Measurements from ENCODE around the gene RNF157.

RNF157 gene

DNA sequence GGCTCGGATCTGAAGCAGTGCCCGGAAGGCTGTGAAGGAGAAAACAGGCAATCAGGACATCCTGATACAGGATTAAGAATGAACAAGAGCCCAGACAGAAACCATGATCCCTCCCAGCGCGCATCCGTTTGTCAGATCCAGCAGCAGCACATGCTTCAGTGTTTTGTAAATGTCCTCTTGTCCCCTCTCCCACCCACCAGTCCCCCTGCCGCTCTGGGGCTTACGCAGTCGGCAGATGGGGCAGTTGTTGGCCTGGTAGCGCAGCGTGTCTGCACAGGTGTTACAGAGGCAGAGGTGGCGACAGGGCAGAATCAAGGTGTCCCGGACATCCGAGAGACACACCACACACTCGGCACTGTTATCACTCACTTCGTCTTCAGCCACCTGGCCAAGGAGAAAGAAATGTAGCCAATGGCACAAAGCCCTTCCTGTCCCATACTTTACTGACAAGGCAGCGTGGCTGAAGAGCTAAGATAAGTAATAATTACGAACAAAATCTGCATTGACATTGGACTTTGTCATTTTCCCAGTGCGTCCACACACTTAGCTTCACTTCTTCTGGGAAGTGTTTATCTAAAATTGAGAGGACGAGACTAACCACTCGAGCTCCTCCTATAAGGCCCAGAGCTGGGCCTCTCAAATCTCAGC lies 78.5 kb downstream of the RNF157 start:
- no peak overlapping the region for H3K4me3 ChIP-seq (ENCODE audit: low read length)
- H3K4me1 ChIP-seq (ENCODE audit: low read length), result 0 out of 2 replicates have a peak, but pooled peaks cover 3% of the 10 kb centered on the region
- H2AFZ ChIP-seq (ENCODE audit: low read length), result no peak overlapping the region
- DNase-seq, result no peak
- no peak overlapping the region for H3K9ac ChIP-seq (ENCODE audit: low read length)
- H4K20me1 ChIP-seq (ENCODE audit: insufficient read depth, low read length), result no peaks in the 10 kb centered on the region
- H3K9me3 ChIP-seq (replicated peaks; ENCODE audit: insufficient read depth, low read length), result no peaks in the 10 kb centered on the region
- TF ChIP-seq, protein P1, sequence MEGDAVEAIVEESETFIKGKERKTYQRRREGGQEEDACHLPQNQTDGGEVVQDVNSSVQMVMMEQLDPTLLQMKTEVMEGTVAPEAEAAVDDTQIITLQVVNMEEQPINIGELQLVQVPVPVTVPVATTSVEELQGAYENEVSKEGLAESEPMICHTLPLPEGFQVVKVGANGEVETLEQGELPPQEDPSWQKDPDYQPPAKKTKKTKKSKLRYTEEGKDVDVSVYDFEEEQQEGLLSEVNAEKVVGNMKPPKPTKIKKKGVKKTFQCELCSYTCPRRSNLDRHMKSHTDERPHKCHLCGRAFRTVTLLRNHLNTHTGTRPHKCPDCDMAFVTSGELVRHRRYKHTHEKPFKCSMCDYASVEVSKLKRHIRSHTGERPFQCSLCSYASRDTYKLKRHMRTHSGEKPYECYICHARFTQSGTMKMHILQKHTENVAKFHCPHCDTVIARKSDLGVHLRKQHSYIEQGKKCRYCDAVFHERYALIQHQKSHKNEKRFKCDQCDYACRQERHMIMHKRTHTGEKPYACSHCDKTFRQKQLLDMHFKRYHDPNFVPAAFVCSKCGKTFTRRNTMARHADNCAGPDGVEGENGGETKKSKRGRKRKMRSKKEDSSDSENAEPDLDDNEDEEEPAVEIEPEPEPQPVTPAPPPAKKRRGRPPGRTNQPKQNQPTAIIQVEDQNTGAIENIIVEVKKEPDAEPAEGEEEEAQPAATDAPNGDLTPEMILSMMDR (IDR thresholded peaks at IDR 0.05; ENCODE audit: low read length), result no peak
- TF ChIP-seq EZH2phosphoT487 (IDR thresholded peaks at IDR 0.05; ENCODE audit: low read length) (no peak), EZH2 (optimal IDR thresholded peaks at IDR 0.05; ENCODE audit: low read depth, low read length) (no peak)
- H3K36me3 ChIP-seq (replicated peaks; ENCODE audit: insufficient read depth, low read length), result no peaks in the 10 kb centered on the region
- no peaks in the 10 kb centered on the region for H3K79me2 ChIP-seq (ENCODE audit: low read length)
- H3K4me2 ChIP-seq (ENCODE audit: low read depth, low read length), result no peak overlapping the region
- no peaks in the 10 kb centered on the region for H3K9me2 ChIP-seq (replicated peaks; ENCODE audit: insufficient read depth, low read length)
- no peaks in the 10 kb centered on the region for H3K27me3 ChIP-seq (replicated peaks; ENCODE audit: insufficient read depth, low read length)
- H3F3A ChIP-seq (ENCODE audit: insufficient read depth, low read length), result no peaks in the 10 kb centered on the region
- no peak overlapping the region for H3K27ac ChIP-seq (ENCODE audit: low read length)

DNA sequence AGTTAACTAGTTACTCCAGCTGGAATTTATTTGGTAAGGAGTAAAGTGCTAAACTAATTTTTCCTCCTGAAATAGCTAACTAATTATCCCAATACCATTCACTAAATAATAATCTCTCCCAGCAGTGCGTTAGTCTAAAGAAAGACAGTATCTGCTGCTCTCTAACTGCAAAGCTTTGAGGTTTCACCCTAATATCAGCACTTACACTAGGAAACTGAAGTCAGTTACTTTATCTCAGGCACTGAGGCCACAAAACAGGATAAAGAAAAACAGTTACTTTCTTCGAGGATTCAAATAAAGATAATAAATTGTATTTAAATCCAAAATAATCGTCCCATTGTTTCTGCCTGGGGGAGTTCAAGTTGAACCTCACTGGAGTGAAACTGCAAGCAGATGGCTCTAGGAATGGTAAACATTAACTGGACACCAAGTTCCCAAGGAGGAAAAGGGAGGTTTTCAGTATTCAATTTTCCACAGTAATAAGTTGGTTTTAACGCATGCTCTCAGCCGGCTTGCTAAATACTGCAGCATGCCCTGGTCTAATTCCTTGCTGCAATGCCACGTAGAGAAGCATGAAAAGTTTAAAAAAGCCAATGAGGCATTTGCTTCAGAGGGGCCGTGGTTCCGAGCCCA lies 79.3 kb downstream of the RNF157 start:
- TF ChIP-seq, protein P1 (IDR thresholded peaks at IDR 0.05; ENCODE audit: low read length), result no peak
- Histone ChIP-seq H3K79me2 (ENCODE audit: low read length) (no peaks in the 10 kb centered on the region), H3K4me2 (ENCODE audit: low read depth, low read length) (no peak overlapping the region), H3K4me1 (ENCODE audit: low read length) (0 out of 2 replicates have a peak, but pooled peaks cover 3% of the 10 kb centered on the region), H2AFZ (ENCODE audit: low read length) (no peak overlapping the region), H3K36me3 (replicated peaks; ENCODE audit: insufficient read depth, low read length) (no peaks in the 10 kb centered on the region), H3K9me2 (replicated peaks; ENCODE audit: insufficient read depth, low read length) (no peaks in the 10 kb centered on the region), H3K27me3 (replicated peaks; ENCODE audit: insufficient read depth, low read length) (no peaks in the 10 kb centered on the region), H3K4me3 (ENCODE audit: low read length) (no peak overlapping the region), H3F3A (ENCODE audit: insufficient read depth, low read length) (no peaks in the 10 kb centered on the region), H3K9ac (ENCODE audit: low read length) (no peak overlapping the region), H3K27ac (ENCODE audit: low read length) (no peak overlapping the region), H3K9me3 (replicated peaks; ENCODE audit: insufficient read depth, low read length) (no peaks in the 10 kb centered on the region), H4K20me1 (ENCODE audit: insufficient read depth, low read length) (no peaks in the 10 kb centered on the region)
- DNase-seq, result no peak

DNA sequence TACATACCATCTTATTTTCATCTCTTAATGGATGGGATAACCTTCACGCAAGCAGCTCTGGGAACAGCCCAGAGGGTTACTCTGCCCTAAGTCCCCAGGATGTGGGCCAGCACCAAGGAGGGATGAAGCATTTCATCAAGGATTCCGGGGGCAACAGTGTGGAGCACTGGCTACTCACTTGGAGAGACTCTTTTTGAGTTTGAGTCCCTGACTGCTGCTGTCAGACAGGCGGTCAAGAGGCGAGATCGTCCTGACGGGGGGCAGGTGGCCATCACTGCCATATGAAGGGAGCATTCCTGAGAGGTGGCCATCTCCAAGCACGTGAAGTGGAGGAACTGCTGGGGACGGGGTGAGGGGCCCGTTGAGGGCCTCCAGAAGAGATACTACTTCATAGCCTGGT lies 81.1 kb downstream of the RNF157 start:
- TF ChIP-seq EZH2 (optimal IDR thresholded peaks at IDR 0.05; ENCODE audit: low read depth, low read length) (no peak), EZH2phosphoT487 (IDR thresholded peaks at IDR 0.05; ENCODE audit: low read length) (no peak)
- TF ChIP-seq, protein P1 (IDR thresholded peaks at IDR 0.05; ENCODE audit: low read length), result no peak
- no peak overlapping the region for H2AFZ ChIP-seq (ENCODE audit: low read length)
- H3K27ac ChIP-seq (ENCODE audit: low read length), result no peak overlapping the region
- no peaks in the 10 kb centered on the region for H3F3A ChIP-seq (ENCODE audit: insufficient read depth, low read length)
- no peaks in the 10 kb centered on the region for H4K20me1 ChIP-seq (ENCODE audit: insufficient read depth, low read length)
- no peaks in the 10 kb centered on the region for H3K9me2 ChIP-seq (replicated peaks; ENCODE audit: insufficient read depth, low read length)
- no peak overlapping the region for H3K4me2 ChIP-seq (ENCODE audit: low read depth, low read length)
- H3K79me2 ChIP-seq (ENCODE audit: low read length), result no peaks in the 10 kb centered on the region
- no peak overlapping the region for H3K9ac ChIP-seq (ENCODE audit: low read length)
- H3K36me3 ChIP-seq (replicated peaks; ENCODE audit: insufficient read depth, low read length), result no peaks in the 10 kb centered on the region
- H3K4me3 ChIP-seq (ENCODE audit: low read length), result no peak overlapping the region
- no peaks in the 10 kb centered on the region for H3K27me3 ChIP-seq (replicated peaks; ENCODE audit: insufficient read depth, low read length)
- no peaks in the 10 kb centered on the region for H3K9me3 ChIP-seq (replicated peaks; ENCODE audit: insufficient read depth, low read length)
- no peak for DNase-seq
- H3K4me1 ChIP-seq (ENCODE audit: low read length), result no peaks in the 10 kb centered on the region

Data from MM.1S (cell line).